NCI-H524 (cell line): ENCODE measurements around the gene NFIB.

Source experiments
- DNase-seq, 2 experiments: peaks; one replicate each; lab custom pipeline; 2025; lab: John Stamatoyannopoulos, UW

Gene NFIB

DNA sequence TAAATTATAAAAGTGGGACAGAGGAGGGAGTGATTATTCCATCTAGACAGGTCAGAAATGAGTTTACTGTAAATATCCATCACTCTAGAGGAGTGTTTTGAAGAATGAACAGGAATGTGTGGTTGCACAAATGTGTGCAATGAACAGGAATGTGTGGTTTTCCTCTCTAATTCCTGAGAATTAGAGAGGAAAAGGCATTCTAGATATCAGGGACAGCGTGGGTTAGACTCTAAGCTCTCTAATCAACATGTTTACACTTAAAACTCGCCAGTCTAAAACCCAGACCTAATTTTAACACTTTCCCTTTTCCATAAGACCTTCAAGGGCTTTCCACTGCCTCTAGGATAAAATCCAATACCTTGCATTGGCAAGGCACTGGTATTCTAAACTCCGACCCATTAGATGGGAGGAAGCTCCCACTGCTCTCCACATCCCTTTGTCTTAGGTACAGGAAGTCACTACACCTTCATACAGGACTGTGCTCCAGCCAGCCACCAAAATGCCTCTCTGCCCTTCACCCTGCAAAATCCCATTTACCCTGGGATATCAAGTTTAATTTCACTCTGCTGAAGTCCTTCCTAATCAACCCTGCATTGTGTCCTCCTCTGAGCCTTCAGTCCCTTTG, 67.9 kb downstream of the NFIB start:
- no peak for DNase-seq

GRCh38 chr9:14243514-14244042, 70.4 kb downstream of the NFIB start:
- no peak for DNase-seq

DNA sequence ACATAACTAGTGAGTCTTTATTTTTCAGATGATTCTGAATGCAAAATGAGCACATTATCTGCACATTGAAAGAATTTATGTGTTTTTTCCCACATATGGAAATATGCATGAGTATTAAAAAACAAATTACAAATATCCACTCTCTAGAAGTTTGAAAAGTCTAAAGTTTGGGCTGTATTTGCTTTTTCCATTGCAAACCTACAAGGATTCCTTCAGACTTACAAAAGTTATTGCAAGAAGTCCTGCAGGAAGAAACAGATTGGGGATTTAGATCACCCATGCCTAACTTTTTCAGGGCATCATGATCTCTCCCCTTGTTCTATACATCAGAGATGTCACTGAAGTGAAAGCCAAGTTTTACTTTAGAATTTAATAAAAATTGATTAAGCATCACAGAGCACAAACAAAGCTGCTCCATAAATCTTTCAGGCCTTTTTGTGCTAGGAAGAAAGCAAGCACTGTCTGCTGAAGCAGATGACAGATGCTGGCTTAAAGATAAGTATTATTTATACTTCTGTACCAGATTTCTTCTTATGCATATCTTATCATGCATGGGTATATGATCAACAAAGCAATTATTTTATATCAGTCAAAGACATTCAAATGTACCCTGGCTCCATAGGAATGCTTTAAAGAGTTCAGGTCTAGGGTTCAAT, 71.7 kb downstream of the NFIB start:
- DNase-seq: peak in 1 of 2 experiments; percentile 9

DNA sequence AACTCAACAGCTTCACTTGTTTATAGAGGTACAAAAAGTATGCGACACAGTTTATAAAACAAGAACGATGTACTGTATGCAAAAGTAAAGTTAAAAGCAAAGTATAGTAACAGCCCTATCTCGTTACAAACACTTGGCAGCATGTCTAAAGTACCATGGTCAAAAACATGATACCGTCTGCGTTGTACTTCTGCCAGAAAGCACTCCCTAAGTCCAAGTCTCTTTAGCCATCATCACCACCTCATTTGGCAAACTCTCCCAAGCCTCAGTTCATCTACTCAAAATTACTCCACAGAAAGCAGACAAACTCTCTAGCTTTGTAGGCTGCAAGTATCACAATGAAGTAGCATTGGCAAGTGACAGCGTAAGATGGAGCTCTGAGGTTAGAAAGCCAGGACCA, 73.4 kb downstream of the NFIB start:
- DNase-seq: no peak

- DNase-seq: no peak
Observed at GRCh38 chr9:14238518-14238917, 75.4 kb downstream of the NFIB start.

DNA sequence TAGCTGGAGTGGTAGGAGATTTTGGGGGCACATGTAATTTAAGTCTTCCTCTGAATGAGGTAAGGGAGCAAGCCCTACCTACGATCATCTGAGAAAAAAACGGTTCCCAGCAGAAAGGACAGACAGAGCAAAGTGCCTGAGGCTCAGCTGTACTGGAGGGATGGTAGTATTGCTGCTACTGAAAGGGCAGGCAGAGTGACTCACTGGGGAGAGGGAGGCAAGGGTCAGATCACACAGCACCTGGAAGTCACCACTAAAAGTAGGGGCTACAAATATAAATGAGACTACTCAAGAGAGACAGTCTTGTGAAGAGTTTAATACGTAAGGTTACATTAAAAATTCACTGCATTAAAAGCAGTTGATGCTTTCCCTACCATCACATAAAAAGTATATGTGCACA, 75.9 kb downstream of the NFIB start:
- no peak for DNase-seq

DNA sequence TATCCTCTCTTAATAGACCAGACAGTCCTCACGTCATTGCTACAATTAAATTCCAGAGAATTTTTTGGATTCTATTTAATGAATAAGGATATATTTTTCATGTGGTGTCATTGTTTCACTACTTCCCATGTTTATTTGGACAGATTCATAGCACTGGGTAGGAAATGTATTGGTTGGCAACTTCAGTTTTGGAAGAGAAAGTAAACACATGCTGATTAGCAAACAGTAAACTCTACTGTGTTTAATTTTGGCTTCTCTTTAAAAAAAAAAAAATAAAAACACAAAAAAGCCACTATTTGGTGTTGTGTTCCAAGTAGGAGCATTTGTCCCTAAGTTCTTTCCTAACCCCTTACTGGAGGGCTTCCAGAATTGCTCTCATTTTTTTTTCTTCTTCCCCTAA, 77.3 kb downstream of the NFIB start:
- DNase-seq: no peak

DNA sequence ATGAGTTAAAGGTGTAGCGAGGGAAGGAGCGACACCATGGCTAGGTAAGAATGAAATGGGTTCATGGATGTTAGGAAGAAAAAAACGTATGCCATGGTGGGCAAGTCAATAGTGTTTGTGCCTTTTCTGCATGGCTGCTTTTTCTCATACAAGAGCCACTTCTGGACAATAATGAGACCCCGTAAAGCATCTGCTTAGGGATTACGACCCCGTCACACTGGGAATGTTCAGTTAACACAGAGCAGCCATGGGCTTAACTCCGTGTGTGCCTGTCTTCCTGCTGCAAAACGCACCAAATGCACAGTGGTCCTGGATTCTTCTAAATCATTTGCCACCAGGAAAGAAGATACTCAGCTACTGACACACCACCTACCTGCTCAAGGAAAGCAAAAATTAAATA, 81.8 kb downstream of the NFIB start:
- peak in 1 of 2 experiments; percentile 78 for DNase-seq

- DNase-seq: peak in 1 of 2 experiments; percentile 31
Observed at GRCh38 chr9:14231196-14231990, 82.5 kb downstream of the NFIB start.

DNA sequence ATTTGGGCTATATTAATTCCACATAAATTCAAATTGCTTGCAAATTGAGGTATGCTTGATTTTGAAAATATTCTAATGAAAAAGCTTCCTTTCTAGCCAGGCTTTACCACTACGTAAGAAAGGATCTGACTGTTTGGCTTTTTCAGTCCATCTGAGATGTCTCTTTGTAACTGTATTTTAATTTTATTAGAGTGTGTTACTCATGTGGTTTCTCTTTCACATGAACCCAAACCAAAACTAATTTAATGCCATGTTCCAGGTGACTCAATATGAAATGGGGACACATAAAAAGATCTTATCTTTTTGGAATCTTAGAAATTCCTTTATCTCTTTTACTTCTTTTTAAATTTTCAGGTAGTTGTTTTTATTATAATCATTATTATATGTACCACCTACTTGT, 85.3 kb downstream of the NFIB start:
- DNase-seq: no peak

DNA sequence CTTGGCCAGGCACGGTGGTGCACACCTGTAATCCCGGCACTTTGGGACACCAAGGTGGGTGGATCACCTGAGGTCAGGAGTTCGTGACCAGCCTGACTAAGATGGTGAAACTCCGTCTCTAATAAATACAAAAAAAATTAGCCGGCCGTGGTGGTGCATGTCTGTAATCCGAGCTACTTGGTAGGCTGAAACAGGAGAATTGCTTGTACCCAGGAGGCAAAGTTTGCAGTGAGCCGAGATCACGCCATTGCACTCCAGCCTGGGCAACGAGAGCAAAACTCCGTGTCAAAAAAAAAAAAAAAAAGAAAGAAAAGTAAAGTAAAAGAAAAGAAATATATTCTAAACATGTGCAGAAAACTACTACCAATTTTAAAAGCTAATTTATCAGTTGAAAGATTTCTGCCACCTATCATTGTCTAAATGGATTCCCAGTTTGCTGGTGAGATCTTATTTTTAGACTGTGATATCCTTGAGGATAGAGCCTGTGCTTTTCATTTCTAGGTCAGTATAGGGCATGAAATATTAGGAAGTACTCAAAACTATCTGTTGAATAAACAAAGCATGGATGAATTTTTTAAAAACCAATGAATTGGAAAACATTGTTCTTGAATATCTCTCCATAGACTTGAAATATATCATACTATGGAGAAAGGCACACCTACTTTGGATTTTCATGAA, 86.9 kb downstream of the NFIB start:
- DNase-seq: no peak

DNA sequence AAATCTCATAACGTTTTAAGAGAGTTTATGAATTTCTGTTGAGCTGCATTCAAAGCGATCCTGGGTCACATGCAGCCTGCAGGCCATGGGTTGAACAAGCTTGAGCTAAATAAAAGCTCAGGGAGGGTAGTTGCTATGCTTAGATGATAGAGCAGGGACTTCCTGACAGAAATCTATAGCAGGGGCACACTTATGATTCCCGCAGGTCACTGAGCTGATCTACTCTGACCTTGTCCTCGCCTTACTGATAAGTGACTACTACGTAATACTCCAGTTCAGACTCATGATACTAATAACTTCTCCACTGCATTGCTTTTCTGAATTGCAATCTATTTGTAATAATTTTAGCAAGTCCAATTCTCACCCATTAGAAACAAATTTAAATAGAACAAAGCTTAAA, 90.9 kb downstream of the NFIB start:
- no peak for DNase-seq

DNA sequence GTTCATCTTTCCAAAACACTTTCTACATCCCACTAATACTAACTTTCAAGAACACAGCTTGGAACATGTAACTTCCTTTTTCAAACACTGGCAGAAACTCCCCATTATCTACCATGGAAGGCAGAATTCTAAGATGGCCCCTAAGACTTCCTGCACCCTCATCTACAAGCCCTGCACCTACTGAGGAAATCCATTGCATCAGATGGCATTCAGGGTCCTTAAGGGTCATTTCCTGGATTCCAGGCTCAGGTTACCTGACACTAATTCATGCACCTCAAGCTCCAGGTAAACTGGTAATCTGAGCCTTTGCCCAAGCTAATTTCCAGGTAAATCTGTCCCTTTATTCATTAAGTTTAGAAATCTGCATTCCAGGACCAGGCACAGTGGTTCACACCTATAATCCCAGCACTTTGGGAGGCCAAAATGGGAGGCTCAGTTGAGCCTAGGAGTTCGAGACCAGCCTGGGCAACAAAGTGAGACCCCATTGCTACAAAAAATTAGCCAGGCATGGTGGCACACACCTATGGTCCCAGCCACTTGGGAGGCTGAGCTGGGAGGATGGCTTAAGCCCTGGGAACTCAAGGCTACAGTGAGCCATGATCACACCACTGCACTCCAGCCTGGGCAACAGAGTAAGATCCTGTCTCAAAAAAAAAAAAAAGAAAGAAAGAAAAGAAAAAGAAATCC, 91.6 kb downstream of the NFIB start:
- peak in 1 of 2 experiments; percentile 24 for DNase-seq

DNA sequence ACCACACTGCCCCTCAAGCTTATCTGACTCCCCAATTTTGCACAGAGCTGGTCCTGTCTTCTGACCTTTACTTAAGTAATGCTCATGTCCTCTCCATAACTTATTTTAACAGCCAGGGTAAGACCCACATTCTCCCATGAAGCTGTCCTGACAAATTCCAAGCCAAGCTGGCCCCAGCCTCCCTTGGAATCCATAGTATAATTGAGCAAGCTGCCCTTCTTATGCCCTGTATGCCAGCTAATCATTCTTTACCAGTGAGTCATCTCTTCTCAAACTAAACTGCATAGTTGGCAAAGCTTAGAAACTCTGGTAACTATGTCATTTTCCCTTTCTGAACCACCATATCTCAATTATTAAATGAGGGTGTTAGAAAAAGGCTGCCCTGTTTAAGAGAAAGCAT, 92.4 kb downstream of the NFIB start:
- no peak for DNase-seq

DNA sequence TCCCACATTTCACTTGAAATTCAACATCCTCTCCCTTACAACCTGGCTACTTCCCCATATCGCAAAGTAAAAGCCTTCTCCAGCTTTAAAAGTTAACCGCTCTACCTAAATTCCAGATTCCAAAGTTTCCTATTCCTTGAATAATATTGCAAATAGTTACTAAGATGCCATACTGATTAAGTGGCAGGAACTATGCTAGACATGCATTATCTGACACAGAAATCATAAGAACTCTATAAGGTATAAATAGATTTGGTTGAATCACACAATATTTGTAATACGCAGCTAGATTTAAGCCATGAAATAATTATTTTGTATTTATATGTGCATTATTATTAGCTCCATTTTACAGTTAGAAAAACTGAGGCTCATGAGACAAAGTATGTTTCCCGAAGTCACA, 92.8 kb downstream of the NFIB start:
- no peak for DNase-seq

- DNase-seq: no peak
Observed at GRCh38 chr9:14220256-14220655, 93.7 kb downstream of the NFIB start.

GRCh38 chr9:14219850-14220249, 94.1 kb downstream of the NFIB start:
- DNase-seq: no peak

DNA sequence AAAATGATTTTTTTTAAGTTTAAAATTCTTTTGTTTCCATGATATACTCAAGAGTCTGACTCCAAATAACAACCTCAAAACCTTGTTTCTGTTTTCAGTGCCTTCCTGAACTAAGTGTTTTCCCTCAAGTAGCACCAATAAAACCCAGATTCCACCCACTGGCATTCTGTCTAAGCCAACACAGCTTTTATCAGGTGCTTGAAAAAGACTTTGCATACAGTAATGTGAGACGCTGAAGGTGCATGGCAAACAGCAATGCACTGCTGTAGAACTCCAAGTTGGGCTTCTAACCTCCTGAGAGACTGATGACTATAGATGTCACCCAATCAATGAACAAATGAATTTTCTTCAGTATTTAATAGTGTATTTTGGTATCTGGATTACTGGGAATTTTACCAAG, 95.7 kb downstream of the NFIB start:
- DNase-seq: no peak

- no peak for DNase-seq
Observed at GRCh38 chr9:14216612-14217194, 97.2 kb downstream of the NFIB start.

GRCh38 chr9:14215614-14216013, 98.3 kb downstream of the NFIB start:
- DNase-seq: no peak

DNA sequence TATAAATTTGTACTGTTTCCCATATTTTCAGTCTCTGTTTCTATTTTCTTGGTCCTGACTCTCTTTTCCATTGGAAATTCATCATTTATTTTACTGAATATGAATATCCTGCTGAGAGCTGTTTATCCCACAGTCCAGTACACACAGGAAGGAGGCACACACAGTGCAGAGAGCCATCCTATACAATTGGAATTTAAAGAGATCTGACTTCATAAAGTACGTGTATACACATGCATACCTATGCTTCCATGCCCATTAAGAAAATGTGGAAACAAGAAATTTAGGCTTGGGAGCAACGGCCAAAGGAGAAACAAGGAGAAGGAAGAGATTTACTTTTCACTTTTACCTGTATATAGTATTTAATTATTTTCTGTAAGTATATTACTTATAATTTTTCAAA, 99.2 kb downstream of the NFIB start:
- no peak for DNase-seq
